Measurements from ENCODE around the gene PPP2R3B. TPM values are rescaled to one million over a fixed set of nuclear protein-coding genes. Genes with fewer than 3 reads are reported as not detected.

Gene PPP2R3B
- total RNA-seq, 2 donors from 2014 or later = 6.8 to 14.5 TPM

DNA sequence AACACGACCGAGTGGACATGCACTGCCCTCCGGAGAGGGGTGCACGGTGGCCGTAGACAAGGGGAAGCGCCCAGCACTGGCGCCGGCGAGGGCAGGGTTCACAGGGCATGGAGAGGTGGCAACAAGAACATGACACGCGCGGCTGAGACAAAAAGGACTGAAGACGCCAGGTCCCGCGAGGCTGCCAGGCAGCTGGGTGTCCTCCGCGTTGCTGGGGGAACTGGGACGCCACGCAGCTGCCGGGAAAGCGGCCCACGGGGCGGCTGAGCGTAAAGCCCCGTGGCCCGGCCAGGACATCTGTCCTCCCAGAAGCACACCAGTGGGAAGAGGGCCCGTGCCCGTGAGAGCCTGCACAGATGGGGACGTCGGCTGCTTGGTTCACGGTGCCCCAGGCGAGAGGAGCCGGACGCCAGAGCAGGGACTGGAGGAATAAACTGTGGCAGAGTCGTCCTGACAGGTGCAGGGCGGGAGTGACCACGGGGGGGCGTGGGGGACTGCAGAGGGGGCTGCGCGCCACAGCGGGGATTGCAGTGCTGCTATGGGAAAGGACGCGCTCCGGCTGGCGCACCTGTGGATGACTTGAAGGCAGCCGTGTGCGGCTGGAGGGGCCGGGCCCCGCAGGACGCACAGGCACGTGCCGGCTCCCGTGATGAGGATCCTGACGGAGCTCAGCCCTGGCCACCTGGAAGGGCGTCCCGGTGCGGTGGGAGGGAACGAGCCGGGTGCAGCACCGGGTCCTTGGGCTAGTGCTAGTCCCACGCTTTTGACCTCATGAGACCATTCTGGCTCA is 36.0 kb downstream of the PPP2R3B start:
- no peaks in the 10 kb centered on the region for H3K9me3 ChIP-seq
- peaks cover 3% of the 10 kb centered on the region for H3K36me3 ChIP-seq
- no peak for ATAC-seq (ENCODE audit: insufficient number of reproducible peaks, low FRiP score, low read depth)
- TF ChIP-seq, protein P1, sequence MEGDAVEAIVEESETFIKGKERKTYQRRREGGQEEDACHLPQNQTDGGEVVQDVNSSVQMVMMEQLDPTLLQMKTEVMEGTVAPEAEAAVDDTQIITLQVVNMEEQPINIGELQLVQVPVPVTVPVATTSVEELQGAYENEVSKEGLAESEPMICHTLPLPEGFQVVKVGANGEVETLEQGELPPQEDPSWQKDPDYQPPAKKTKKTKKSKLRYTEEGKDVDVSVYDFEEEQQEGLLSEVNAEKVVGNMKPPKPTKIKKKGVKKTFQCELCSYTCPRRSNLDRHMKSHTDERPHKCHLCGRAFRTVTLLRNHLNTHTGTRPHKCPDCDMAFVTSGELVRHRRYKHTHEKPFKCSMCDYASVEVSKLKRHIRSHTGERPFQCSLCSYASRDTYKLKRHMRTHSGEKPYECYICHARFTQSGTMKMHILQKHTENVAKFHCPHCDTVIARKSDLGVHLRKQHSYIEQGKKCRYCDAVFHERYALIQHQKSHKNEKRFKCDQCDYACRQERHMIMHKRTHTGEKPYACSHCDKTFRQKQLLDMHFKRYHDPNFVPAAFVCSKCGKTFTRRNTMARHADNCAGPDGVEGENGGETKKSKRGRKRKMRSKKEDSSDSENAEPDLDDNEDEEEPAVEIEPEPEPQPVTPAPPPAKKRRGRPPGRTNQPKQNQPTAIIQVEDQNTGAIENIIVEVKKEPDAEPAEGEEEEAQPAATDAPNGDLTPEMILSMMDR (IDR thresholded peaks at IDR 0.05) = no peak
- DNase-seq (ENCODE audit: low spot score) = no peak
- no peak overlapping the region for H3K4me3 ChIP-seq
- no peaks in the 10 kb centered on the region for H3K27me3 ChIP-seq (replicated peaks; ENCODE audit: insufficient read depth)
- H3K4me1 ChIP-seq (ENCODE audit: control insufficient read depth in 1 of 2, low read depth in 2 of 2) = no peaks in the 10 kb centered on the region
- H3K27ac ChIP-seq = no peak overlapping the region

DNA sequence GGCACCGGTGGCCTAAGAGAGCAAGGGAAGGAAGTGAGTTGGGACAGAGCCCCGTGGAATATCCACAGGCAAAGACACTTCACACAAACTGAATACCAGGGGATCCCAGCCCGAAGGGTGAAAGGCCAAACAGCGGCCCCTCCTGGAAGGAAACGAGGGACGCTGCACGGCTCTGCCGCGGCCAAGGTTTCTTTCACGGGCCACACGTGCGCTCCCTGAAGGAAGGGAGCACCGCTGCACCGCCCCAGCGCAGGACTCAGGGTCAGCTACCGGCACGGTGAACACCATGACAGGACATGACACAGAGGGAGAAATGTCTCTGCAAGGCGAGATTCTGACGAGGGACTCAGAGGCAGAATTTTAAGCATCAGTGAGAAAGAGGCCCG is 36.6 kb downstream of the PPP2R3B start:
- Histone ChIP-seq H3K9me3 (no peaks in the 10 kb centered on the region), H3K4me3 (no peak overlapping the region), H3K36me3 (peaks cover 3% of the 10 kb centered on the region), H3K27ac (no peak overlapping the region), H3K27me3 (replicated peaks; ENCODE audit: insufficient read depth) (no peaks in the 10 kb centered on the region), H3K4me1 (ENCODE audit: control insufficient read depth in 1 of 2, low read depth in 2 of 2) (no peaks in the 10 kb centered on the region)
- ATAC-seq (ENCODE audit: insufficient number of reproducible peaks, low FRiP score, low read depth) = no peak
- TF ChIP-seq, protein P1 (IDR thresholded peaks at IDR 0.05) = no peak
- DNase-seq (ENCODE audit: low spot score) = no peak

DNA sequence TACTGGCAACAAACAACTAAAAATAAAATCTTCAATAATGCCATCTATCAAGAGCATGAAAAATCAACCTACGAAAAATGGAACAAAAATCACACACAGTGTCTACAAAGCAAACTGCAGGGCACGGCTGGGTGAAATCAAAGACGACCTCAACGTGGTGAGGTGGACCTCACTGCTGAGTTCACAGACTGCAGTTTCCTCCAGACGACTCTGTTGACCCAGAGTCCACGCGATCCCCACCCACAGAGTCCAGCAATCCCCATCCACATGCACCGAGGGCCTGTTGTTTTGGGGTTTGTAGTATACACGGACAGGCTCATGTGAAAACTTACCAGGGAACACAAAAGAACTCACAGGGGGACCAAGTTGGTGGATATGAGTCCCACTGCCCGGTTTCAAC is 37.0 kb downstream of the PPP2R3B start:
- no peak for ATAC-seq (ENCODE audit: insufficient number of reproducible peaks, low FRiP score, low read depth)
- H3K27me3 ChIP-seq (replicated peaks; ENCODE audit: insufficient read depth) = no peaks in the 10 kb centered on the region
- H3K27ac ChIP-seq = no peak overlapping the region
- no peak for DNase-seq (ENCODE audit: low spot score)
- no peaks in the 10 kb centered on the region for H3K9me3 ChIP-seq
- no peaks in the 10 kb centered on the region for H3K4me1 ChIP-seq (ENCODE audit: control insufficient read depth in 1 of 2, low read depth in 2 of 2)
- TF ChIP-seq, protein P1 (IDR thresholded peaks at IDR 0.05) = no peak
- H3K36me3 ChIP-seq = peaks cover 3% of the 10 kb centered on the region
- no peak overlapping the region for H3K4me3 ChIP-seq

DNA sequence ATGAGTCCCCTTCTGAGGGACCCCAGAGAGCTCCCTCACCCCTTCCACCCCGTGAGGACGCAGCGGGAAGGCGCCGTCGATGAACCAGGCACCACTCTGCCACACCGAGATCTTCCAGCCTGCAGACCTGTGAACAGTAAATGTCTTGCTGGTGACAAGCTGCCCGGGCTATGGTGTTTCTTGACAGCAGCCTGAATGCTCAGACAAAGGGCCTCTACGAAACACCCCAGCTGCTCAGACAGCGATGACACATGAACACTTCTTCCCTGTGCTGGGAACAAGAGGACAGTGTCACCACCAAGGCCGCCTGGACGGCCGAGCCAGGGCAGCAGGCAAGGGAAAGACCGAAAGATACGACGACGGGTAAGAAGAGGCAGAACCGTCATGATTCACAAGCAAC is 37.5 kb downstream of the PPP2R3B start:
- Histone ChIP-seq H3K27me3 (replicated peaks; ENCODE audit: insufficient read depth) (no peaks in the 10 kb centered on the region), H3K4me3 (no peak overlapping the region), H3K9me3 (no peaks in the 10 kb centered on the region), H3K27ac (no peak overlapping the region), H3K4me1 (ENCODE audit: control insufficient read depth in 1 of 2, low read depth in 2 of 2) (no peaks in the 10 kb centered on the region), H3K36me3 (peaks cover 3% of the 10 kb centered on the region)
- TF ChIP-seq, protein P1 (IDR thresholded peaks at IDR 0.05) = no peak
- no peak for ATAC-seq (ENCODE audit: insufficient number of reproducible peaks, low FRiP score, low read depth)
- no peak for DNase-seq (ENCODE audit: low spot score)

DNA sequence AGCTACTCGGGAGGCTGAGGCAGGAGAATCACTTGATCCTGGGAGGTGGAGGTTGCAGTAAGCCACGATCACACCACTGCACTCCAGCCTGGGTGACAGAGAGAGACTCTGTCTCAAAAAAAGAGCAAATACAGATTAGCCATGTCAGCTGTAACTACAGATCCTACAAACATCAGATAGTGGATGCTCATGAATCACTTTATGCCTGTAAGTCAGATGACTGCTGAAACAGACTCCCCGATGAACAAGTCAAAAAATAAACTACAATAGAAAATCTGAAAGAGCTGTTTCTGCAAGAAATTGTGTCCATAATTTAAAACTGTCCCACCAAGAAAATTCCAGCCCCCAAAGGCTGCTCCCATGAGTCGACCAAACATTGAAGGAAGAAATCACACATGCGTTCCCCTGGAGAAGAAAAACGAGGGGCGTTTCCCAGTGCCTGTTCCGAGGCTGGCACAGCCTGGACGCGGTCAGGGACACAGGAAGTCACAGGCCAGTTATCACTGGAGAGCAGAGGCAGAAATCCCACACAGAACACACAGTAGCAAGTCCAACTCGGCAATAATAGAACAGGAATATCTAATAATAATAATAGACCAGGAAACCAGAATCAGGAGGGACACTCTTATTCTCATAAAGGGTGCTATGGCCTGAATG is 38.1 kb downstream of the PPP2R3B start:
- peaks cover 3% of the 10 kb centered on the region for H3K36me3 ChIP-seq
- no peak overlapping the region for H3K27ac ChIP-seq
- TF ChIP-seq, protein P1 (IDR thresholded peaks at IDR 0.05) = no peak
- H3K4me1 ChIP-seq (ENCODE audit: control insufficient read depth in 1 of 2, low read depth in 2 of 2) = no peaks in the 10 kb centered on the region
- H3K9me3 ChIP-seq = no peaks in the 10 kb centered on the region
- DNase-seq (ENCODE audit: low spot score) (no peak), ATAC-seq (ENCODE audit: insufficient number of reproducible peaks, low FRiP score, low read depth) (no peak)
- H3K27me3 ChIP-seq (replicated peaks; ENCODE audit: insufficient read depth) = no peaks in the 10 kb centered on the region
- H3K4me3 ChIP-seq = no peak overlapping the region

Measured in thoracic aorta (tissue), 2 donors.